T-cell (primary cell): ENCODE results near the gene CMBL. TPM values are rescaled to one million over a fixed set of nuclear protein-coding genes. Genes with fewer than 3 reads are reported as not detected.

Experiments used
- ATAC-seq, 4 experiments: fragments of 200-7000 bp in 3 of 4; fragments of 150-1000 bp in 1 of 4; cut with Tn5 transposase; replicated peaks in 1 of 4; 1 replicate in 3 of 4; 2 replicates in 1 of 4; pipeline ENCODE4 v1.10.0; 2021; ENCODE audit warnings: moderate library complexity in 3 of 4, mild to moderate bottlenecking in 2 of 4, moderate number of reproducible peaks in 1 of 4
- CTCF ChIA-PET, 2 donors: fragments of 300-600 bp; sonication (Branson Sonifier 250); formaldehyde crosslinking; loops; one replicate each; lab custom pipeline; 2022; ENCODE audit warnings: antibody characterized with exemption in 2 of 2; lab: Charles Lee
- POLR2A ChIA-PET, 2 donors: fragments of 300-600 bp; sonication (Branson Sonifier 250); formaldehyde crosslinking; loops; one replicate each; lab custom pipeline; 2022; ENCODE audit warnings: antibody characterized with exemption in 2 of 2; lab: Charles Lee
- DNase-seq, 35 experiments: peaks; one replicate each; pipeline versions ENCODE4 v3.0.0 to v3.0.0-alpha.2; 2013 to 2023
- H3K27ac ChIP-seq: one replicate; pipeline ENCODE4 v1.5.1; 2013; ENCODE audit warnings: low read length
- H3K27me3 ChIP-seq, 2 experiments: replicated peaks in 1 of 2; 1 replicate in 1 of 2; 2 replicates in 1 of 2; pipeline versions ENCODE4 v1.6.1 to v1.7.0; 2013; ENCODE audit warnings: low read length in 1 of 2, mixed read lengths in 1 of 2; ENCODE audit not compliant: control insufficient read depth in 2 of 2, insufficient read depth in 2 of 2; ENCODE audit errors: extremely low read depth in 1 of 2
- H3K36me3 ChIP-seq, 2 donors: 1 replicate in 1 of 2; 2 replicates in 1 of 2; pipeline versions ENCODE4 v1.6.1 to v1.7.0; 2013; ENCODE audit warnings: low read length in 1 of 2; ENCODE audit not compliant: control insufficient read depth in 2 of 2, insufficient read depth in 1 of 2; ENCODE audit errors: extremely low read depth in 1 of 2
- H3K4me1 ChIP-seq, 2 experiments: 1 replicate in 1 of 2; 2 replicates in 1 of 2; pipeline versions ENCODE4 v1.6.1 to v1.7.0; 2013; ENCODE audit warnings: low read length in 2 of 2, mixed read lengths in 1 of 2; ENCODE audit not compliant: insufficient read depth in 2 of 2, control insufficient read depth in 1 of 2; ENCODE audit errors: extremely low read depth in 1 of 2
- H3K4me3 ChIP-seq, 2 donors: 1 replicate in 1 of 2; 2 replicates in 1 of 2; pipeline versions ENCODE4 v1.5.1 to v1.7.0; 2013; ENCODE audit warnings: mild to moderate bottlenecking in 2 of 2, low read length in 1 of 2, moderate library complexity in 1 of 2; ENCODE audit not compliant: control insufficient read depth in 1 of 2; ENCODE audit errors: extremely low read depth in 1 of 2
- H3K9me3 ChIP-seq: 2 replicates; pipeline ENCODE4 v1.7.0; 2013
- H3K27ac Mint-ChIP-seq, 2 donors: one replicate each; pipeline ENCODE4 v1.8.0; 2020 to 2021; ENCODE audit warnings: mild to moderate bottlenecking in 2 of 2, mixed read lengths in 2 of 2
- H3K27me3 Mint-ChIP-seq, 2 donors: one replicate each; pipeline ENCODE4 v1.8.0; 2021 to 2022; ENCODE audit warnings: mixed read lengths in 2 of 2
- H3K36me3 Mint-ChIP-seq: one replicate; pipeline ENCODE4 v1.8.0; 2021; ENCODE audit warnings: mixed read lengths
- H3K4me1 Mint-ChIP-seq, 3 donors: one replicate each; pipeline ENCODE4 v1.8.0; 2020 to 2022; ENCODE audit warnings: mixed read lengths in 3 of 3, mild to moderate bottlenecking in 1 of 3
- H3K4me3 Mint-ChIP-seq, 3 donors: one replicate each; pipeline ENCODE4 v1.8.0; 2020 to 2022; ENCODE audit warnings: mild to moderate bottlenecking in 3 of 3, mixed read lengths in 3 of 3, moderate library complexity in 3 of 3
- H3K9me3 Mint-ChIP-seq, 3 donors: one replicate each; pipeline ENCODE4 v1.8.0; 2020 to 2022; ENCODE audit warnings: mixed read lengths in 3 of 3
- whole genome bisulfite sequencing: methylation state at CpG from one replicate; pipeline ENCODE4 v1.1.5; 2013; ENCODE audit warnings: missing lambda C conversion rate; ENCODE audit not compliant: insufficient coverage; 5-methylcytosine and 5-hydroxymethylcytosine counted together
- total RNA-seq, 35 experiments: library from RNA in 6 of 35; stranded (reverse) in 6 of 35; fragments of 120-200 nt in 1 of 35; gene quantifications; one replicate each; pipeline versions ENCODE4 v1.2.1 to v1.2.4 and lab custom pipeline; 2013 to 2026

Gene CMBL
- total RNA-seq, 5 donors from 2014 or later (not counting 1 experiment from before 2014, with no cell fraction given) = 0.19 to 1.2 (median 0.80) TPM

GRCh38 chr5:10339958-10340357 lies 32.3 kb upstream of the CMBL start:
- Histone ChIP-seq H3K4me3 (no peak overlapping the region), H3K36me3 (no peaks in the 10 kb centered on the region), H3K9me3 (no peaks in the 10 kb centered on the region), H3K27me3 (no peaks in the 10 kb centered on the region), H3K4me1 (no peaks in the 10 kb centered on the region), H3K27ac (no peak overlapping the region)
- no peaks in the 10 kb centered on the region for H3K36me3 Mint-ChIP-seq
- H3K27ac Mint-ChIP-seq = no peak overlapping the region
- ATAC-seq = no peak
- no peak for DNase-seq
- CTCF ChIA-PET = no interaction called here
- POLR2A ChIA-PET = no interaction called here
- H3K27me3 Mint-ChIP-seq = peaks cover 8 to 14% of the 10 kb centered on the region in 2 donors
- WGBS = 78% methylated on average over 3 of the region's 3 CpGs
- no peaks in the 10 kb centered on the region for H3K4me1 Mint-ChIP-seq
- no peak overlapping the region for H3K4me3 Mint-ChIP-seq
- no peaks in the 10 kb centered on the region for H3K9me3 Mint-ChIP-seq

GRCh38 chr5:10339058-10339811 lies 31.5 kb upstream of the CMBL start:
- no peak overlapping the region for H3K4me3 Mint-ChIP-seq
- ChIA-PET CTCF (no interaction called here), POLR2A (no interaction called here)
- Histone ChIP-seq H3K4me3 (no peak overlapping the region), H3K27me3 (peaks cover 2 to 6% of the 10 kb centered on the region in 2 experiments), H3K27ac (no peak overlapping the region), H3K4me1 (no peaks in the 10 kb centered on the region), H3K36me3 (no peaks in the 10 kb centered on the region), H3K9me3 (no peaks in the 10 kb centered on the region)
- H3K4me1 Mint-ChIP-seq = no peaks in the 10 kb centered on the region
- H3K36me3 Mint-ChIP-seq = no peaks in the 10 kb centered on the region
- WGBS = 84% methylated on average over 15 of the region's 19 CpGs
- peaks cover 14 to 21% of the 10 kb centered on the region in 2 donors for H3K27me3 Mint-ChIP-seq
- no peak for ATAC-seq
- no peak overlapping the region for H3K27ac Mint-ChIP-seq
- DNase-seq = no peak
- H3K9me3 Mint-ChIP-seq = no peaks in the 10 kb centered on the region

- ATAC-seq (no peak), DNase-seq (no peak)
- no peaks in the 10 kb centered on the region for H3K9me3 Mint-ChIP-seq
- no peaks in the 10 kb centered on the region for H3K36me3 Mint-ChIP-seq
- ChIA-PET CTCF (no interaction called here), POLR2A (no interaction called here)
- H3K36me3 ChIP-seq = no peaks in the 10 kb centered on the region
- H3K4me1 Mint-ChIP-seq = no peaks in the 10 kb centered on the region
- H3K27ac Mint-ChIP-seq = no peak overlapping the region
- no peak overlapping the region for H3K4me3 Mint-ChIP-seq
- peaks cover 0 to 2% of the 10 kb centered on the region in 2 experiments for H3K4me1 ChIP-seq
- H3K27me3 ChIP-seq = peaks cover 2 to 12% of the 10 kb centered on the region in 2 experiments
- peaks cover 14 to 22% of the 10 kb centered on the region in 2 donors for H3K27me3 Mint-ChIP-seq
- no peaks in the 10 kb centered on the region for H3K9me3 ChIP-seq
- H3K27ac ChIP-seq = no peak overlapping the region
- no peak overlapping the region for H3K4me3 ChIP-seq
- no CpG with 5 or more reads among the region's 2 CpGs for WGBS
These were observed 31.0 kb upstream of the CMBL start for GRCh38 chr5:10338686-10339057.

- Mint-ChIP-seq H3K27me3 (peaks cover 21 to 28% of the 10 kb centered on the region in 2 donors), H3K36me3 (no peaks in the 10 kb centered on the region), H3K4me1 (peaks cover 3 to 6% (median 5%) of the 10 kb centered on the region in 3 donors), H3K9me3 (no peaks in the 10 kb centered on the region), H3K4me3 (no peak overlapping the region), H3K27ac (no peak overlapping the region)
- no peak for DNase-seq
- H3K27me3 ChIP-seq = peaks cover 2 to 18% of the 10 kb centered on the region in 2 experiments
- CTCF ChIA-PET = interaction anchor here in 1 of 2 donors (0.7 kb wide), 1 partner anchor 97 kb away, joined by 4 read pairs; no protein-coding TSS in a partner anchor
- POLR2A ChIA-PET = no interaction called here
- no peak overlapping the region for H3K4me3 ChIP-seq
- no peaks in the 10 kb centered on the region for H3K36me3 ChIP-seq
- no peaks in the 10 kb centered on the region for H3K9me3 ChIP-seq
- no peak overlapping the region for H3K27ac ChIP-seq
- 83% methylated on average over 4 of the region's 4 CpGs for WGBS
- peaks cover 0 to 9% of the 10 kb centered on the region in 2 experiments for H3K4me1 ChIP-seq
- no peak for ATAC-seq
These were observed 30.3 kb upstream of the CMBL start for GRCh38 chr5:10337986-10338385.

- H3K36me3 Mint-ChIP-seq = no peaks in the 10 kb centered on the region
- ChIA-PET POLR2A (no interaction called here), CTCF (no interaction called here)
- peaks cover 25 to 35% of the 10 kb centered on the region in 2 donors for H3K27me3 Mint-ChIP-seq
- Histone ChIP-seq H3K36me3 (no peaks in the 10 kb centered on the region), H3K27ac (no peak overlapping the region), H3K27me3 (peaks cover 2 to 27% of the 10 kb centered on the region in 2 experiments), H3K4me3 (no peak overlapping the region), H3K4me1 (peaks cover 0 to 12% of the 10 kb centered on the region in 2 experiments), H3K9me3 (no peaks in the 10 kb centered on the region)
- WGBS = 100% methylated on average over 1 of the region's 4 CpGs
- no peaks in the 10 kb centered on the region for H3K9me3 Mint-ChIP-seq
- no peak overlapping the region for H3K27ac Mint-ChIP-seq
- H3K4me3 Mint-ChIP-seq = no peak overlapping the region
- DNase-seq = no peak
- no peak for ATAC-seq
- H3K4me1 Mint-ChIP-seq = peaks cover 3 to 7% (median 7%) of the 10 kb centered on the region in 3 donors
These were observed 29.4 kb upstream of the CMBL start for GRCh38 chr5:10337107-10337506.

GRCh38 chr5:10335711-10336470 lies 28.2 kb upstream of the CMBL start:
- ATAC-seq (no peak), DNase-seq (no peak)
- Histone ChIP-seq H3K4me1 (peaks cover 0 to 12% of the 10 kb centered on the region in 2 experiments), H3K36me3 (no peaks in the 10 kb centered on the region), H3K4me3 (no peak overlapping the region), H3K27me3 (peaks cover 4 to 35% of the 10 kb centered on the region in 2 experiments), H3K27ac (no peak overlapping the region), H3K9me3 (no peaks in the 10 kb centered on the region)
- ChIA-PET CTCF (interaction anchor here in 1 of 2 donors (0.6 kb wide), 1 partner anchor 21 kb away, joined by 5 read pairs; no protein-coding TSS in a partner anchor), POLR2A (interaction anchor here (0.6 to 0.7 kb wide), 2 partner anchors 19 to 32 kb away, joined by 3 to 4 read pairs; no protein-coding TSS in a partner anchor)
- Mint-ChIP-seq H3K4me1 (peaks cover 3 to 7% (median 7%) of the 10 kb centered on the region in 3 donors), H3K27ac (no peak overlapping the region), H3K36me3 (no peaks in the 10 kb centered on the region), H3K4me3 (no peak overlapping the region), H3K9me3 (no peaks in the 10 kb centered on the region), H3K27me3 (peaks cover 38 to 47% of the 10 kb centered on the region in 2 donors)
- 92% methylated on average over 14 of the region's 14 CpGs for WGBS
